IPS DF 4.7 (cell line): ENCODE results near the gene TNFSF13B.
"Not testable (repeated sequence)": the region's sequence is repeated elsewhere in the genome, so short reads cannot be mapped to it uniquely, and the experiment has no call there.

Experiments used
- DNase-seq: peaks from one replicate; pipeline ENCODE4 v3.0.0-alpha.2; 2013; ENCODE audit warnings: low spot score; ENCODE audit errors: extremely low read depth

TNFSF13B gene, protein sequence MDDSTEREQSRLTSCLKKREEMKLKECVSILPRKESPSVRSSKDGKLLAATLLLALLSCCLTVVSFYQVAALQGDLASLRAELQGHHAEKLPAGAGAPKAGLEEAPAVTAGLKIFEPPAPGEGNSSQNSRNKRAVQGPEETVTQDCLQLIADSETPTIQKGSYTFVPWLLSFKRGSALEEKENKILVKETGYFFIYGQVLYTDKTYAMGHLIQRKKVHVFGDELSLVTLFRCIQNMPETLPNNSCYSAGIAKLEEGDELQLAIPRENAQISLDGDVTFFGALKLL

DNA sequence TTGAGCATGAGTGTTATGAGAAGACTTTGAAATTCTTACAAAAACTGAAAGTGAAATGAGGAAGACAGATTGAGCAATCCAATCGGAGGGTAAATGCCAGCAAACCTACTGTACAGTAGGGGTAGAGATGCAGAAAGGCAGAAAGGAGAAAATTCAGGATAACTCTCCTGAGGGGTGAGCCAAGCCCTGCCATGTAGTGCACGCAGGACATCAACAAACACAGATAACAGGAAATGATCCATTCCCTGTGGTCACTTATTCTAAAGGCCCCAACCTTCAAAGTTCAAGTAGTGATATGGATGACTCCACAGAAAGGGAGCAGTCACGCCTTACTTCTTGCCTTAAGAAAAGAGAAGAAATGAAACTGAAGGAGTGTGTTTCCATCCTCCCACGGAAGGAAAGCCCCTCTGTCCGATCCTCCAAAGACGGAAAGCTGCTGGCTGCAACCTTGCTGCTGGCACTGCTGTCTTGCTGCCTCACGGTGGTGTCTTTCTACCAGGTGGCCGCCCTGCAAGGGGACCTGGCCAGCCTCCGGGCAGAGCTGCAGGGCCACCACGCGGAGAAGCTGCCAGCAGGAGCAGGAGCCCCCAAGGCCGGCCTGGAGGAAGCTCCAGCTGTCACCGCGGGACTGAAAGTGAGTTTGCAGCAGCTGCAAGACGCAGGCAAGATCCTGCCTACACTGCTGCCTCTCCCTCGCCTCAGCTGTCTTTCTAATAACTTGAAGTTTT, at the start of gene TNFSF13B:
Gene TNFSF13B, plus strand, starts transcription at position 118 of the 728 bp plus-strand sequence. Its CDS starts 178 bp downstream, at position 296.
- no peak for DNase-seq

DNA sequence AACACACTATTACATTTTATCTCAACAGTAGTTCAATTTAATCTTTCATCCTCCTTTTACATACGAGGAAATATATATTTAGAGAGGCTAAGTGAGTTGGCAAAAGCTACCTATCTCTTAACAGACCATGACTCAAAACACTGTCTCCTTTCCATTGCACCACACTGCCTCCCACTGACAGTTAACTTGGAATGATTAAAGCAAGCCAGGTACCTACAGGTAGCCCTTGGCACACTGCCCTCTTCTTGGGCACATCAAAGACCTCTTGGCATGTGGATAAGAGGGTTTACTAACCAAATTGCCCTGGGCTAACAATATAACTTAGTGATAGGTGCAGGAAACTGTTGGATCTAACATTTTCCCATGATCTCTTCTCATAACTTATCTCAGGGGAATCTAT, 49.5 kb upstream of the TNFSF13B start:
- no peak for DNase-seq

DNA sequence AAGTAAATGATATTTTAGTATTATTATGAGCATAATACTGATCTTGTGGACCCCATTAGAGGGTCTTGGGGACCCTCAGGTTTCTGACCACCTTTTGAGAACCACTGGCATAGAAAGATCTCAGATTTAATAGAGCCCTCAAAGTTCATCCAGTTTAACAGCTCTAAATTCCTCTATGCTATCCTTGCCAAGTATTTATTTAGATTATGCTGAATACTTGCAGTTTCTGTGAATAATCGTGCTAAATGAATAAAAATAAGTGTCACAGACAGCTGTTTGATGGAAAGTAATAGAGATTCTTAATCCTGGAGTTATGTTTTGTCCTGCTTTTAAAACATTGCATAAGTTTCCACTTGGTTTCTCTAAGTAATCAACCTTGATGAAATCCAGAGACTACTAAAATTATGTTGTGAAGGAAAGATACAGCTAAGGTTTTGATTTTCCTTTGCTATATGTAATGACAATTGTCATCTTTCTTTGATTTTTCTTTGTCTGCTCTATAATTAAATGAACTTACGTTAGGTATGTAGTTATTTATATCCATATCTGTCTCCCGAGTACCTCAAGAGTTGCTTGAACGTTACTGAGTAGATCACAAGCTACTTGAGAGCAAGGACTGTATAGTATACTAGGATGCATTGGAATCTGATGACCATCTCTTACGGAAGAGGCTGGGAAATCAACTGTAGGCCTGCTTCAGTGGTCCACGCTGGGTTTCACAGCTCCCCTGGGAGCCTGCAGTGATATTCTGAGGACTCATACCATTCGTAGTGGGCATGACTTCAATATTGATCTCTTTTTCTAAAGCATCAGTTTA, 45.6 kb upstream of the TNFSF13B start:
- no peak for DNase-seq

DNA sequence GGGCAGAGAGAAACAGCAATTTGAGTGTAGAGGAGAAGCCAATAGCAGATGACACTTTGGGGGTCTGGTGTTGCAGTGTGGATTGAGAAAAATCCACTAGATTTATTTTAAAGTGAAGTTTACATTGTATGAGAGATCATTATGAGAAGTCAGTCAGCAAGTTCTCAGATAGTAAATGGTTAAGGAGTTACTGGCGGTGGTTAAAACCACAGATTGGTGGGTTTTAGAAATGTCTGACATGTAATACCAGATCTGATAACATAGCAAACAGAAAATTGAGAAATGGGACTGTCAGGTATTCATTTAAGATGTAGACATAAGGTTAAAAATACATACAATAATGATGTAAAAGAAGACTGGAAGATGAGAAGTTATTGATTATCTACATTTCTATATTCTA, 44.1 kb upstream of the TNFSF13B start:
- no peak for DNase-seq

DNA sequence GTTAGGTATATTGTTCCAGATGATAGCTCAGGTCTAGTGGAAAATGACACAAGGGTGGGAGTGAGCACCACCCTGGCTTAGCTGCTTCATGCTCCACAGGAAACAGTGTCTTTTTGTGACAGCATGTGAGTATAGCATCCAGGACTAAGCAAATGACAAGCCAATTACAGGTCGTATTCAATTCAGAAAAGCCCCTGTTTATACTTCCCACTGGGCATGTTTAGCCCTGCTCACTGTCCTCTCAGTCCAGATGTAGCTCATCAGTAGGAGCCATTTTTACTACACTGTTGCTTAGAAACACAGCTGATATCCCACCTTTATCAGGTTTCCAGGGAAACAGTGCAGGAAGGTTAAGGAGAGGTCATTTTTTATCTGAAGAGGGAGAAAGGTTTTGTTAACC, 43.3 kb upstream of the TNFSF13B start:
- DNase-seq = no peak

DNA sequence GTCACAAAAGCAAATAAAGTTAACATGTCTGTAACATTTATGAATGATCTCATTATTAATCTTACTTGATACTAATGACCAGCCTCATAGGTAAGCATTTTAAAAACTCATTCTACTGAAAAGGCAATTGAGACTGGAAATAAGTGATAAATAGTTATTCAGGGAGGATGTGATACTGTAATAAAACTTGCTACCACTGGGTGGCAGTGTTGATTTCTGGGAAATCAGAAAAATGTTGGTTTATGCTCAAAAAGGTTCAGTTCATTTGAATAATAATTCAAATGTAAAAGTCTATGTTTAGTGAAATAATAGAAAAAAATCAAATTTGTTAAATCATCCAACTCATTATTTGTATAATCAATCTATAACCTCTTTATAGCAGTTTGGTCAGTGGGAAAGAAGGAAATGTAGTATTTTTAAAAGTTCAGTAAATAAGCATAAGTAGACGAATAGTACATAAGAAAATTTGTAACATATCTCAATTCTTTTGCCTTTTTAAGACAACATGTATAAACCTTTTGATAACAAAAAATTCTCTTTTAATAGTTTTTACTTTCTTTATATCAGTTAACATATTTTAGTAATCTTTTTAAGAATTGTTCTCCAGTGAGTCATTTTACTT, 41.8 kb upstream of the TNFSF13B start:
- DNase-seq = no peak

DNA sequence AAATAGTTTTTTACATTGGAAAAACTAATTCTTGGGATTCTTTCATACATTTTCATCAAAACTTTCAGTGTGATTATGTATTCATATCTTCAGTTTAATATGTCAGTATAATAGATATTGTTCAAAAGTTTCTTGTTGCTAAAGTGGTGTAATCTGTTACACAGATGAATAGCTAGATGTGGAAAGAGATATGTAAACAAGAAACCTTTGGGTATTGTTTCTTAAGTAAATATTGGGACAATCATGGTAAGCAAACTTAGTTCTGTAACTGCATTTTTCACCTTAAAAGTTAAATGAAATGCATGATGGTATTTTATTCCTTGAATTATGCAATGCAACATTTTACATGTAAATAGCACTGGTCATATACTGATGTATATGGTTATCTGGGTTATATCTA, 39.1 kb upstream of the TNFSF13B start:
- no peak for DNase-seq

DNA sequence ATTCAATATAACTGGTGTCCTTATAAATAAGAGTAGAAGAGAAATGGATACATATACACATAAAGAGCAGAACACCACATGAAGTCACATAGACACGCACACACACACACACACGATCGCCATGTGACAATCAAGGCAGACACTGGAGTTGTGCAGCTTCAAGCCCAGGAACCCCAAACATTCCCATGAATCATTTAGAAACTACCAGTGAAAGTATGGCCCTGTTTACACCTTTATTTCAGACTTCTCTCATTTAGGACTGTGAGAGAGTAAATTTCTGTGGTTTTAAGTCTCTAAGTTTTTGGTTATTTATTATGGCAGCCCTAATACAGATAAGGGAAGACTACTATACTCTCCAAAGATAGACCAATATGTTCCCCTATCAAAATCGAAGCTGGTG, 20.4 kb upstream of the TNFSF13B start:
- no peak for DNase-seq

DNA sequence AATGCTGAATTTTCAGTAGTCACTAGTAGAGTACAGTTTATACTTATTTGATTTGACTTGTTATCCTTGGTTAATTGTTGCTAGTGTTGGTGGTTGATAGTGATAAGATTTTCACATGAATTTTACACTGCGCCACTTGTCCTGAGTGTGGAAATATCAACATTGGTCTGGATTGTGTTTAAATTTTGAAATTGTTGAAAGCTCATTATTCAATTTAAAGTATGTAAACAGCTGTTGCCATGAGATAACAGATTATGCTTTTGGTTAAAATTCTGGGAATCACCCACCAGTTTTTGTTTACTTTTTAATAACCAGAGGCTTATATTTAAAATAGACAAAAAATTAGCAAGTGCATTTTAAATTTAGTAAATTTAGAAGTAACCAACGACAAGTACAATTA, 12.3 kb upstream of the TNFSF13B start:
- no peak for DNase-seq

DNA sequence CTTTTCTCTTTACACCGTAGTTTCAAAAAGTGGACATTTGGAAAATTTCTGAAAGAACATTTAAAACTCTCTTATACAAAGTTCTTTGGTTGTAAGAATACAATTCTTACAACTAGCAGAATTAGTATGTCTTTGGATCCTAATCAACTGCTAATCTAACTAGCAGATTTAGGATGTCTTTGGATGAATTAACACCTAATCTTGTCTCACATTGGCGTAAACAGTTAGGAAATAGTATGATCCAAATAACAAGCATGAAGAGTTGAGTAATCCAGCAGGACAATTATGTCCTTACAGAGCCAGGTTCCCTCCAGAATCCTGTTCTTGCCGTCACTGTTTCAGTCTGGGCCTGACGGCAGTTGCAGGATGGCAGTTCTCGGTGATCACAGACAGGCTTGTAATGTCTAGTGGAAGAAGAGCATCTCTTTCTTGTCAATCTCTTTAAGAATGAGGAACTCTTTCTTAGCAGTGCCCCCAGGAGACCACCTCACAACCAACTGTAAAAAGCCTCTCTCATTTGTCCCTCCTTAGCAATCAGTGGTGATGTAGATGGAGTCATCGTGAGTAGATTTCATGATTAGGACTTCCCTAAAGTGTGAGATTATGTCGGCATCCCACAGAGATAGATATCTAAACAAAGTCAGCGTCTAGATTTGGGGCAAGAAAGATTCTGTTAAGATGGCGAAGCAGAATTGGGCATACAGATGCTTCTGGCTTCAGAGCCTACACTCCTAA, 5.7 kb upstream of the TNFSF13B start:
- no peak for DNase-seq

DNA sequence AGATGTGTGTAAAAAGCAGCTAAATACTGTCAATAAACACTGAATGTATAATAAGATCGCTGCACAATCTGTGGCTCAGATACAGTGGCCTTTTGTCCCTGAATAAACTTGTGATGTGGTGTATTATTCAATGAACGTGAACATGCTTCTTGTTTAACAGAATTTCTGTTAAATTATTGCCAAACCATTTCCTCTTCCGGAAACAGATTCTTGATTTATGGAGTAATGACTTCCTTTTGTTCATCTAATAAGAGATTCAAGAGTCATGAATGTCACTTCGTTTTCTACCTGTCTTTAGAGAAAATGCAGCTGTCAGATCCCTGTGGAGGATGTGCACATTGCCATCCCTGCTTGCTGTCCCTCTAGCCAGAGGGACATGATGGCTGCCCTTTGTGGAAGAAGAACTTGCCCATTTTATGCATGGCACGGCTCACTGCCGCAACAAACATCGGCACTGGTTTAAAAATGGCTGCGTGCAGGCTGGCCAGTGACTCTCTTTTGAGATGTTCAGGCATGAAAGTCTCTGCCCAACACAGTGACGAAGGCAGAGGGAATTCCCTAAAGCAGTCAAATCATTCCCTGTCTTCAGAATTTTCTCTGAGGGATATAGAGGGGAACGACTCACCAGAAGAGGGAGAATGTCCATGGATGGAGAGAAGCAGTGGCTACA, 3.1 kb upstream of the TNFSF13B start:
- no peak for DNase-seq

DNA sequence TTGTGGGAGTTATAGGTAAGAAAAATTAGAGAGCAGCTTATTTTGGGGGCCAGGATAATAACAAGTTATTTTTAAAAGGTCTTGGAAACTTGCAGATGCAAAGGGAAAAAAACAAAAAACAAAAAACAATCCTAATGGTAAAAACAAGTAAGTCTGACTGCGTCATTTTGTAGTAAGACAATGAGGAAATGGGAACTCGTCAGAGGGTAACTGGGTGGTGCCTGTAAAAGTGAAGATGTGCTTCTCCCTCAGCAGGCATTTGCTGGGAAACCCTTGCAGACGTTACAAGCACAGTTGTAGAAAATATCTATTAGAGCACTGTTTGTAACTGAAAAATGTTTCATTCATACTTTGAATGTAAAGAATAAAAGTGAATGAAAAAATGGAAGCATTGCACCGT, 2.2 kb upstream of the TNFSF13B start:
- DNase-seq = no peak

DNA sequence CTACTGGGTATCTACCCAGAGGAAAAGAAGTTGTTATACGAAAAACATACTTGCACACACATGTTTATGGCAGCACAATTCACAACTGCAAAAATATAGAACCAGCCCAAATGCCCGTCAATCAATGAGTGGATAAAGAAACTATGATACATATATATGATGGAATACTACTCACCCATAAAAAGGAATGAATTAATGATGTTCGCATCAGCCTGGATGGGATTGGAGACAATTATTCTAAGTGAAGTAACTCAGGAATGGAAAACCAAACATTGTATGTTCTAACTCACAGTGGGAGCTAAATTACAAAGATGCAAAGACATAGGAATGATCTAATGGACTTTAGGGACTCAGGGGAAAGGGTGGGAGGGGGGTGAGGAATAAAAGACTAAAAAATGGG, 1.7 kb upstream of the TNFSF13B start:
- not testable (repeated sequence) for DNase-seq

DNA sequence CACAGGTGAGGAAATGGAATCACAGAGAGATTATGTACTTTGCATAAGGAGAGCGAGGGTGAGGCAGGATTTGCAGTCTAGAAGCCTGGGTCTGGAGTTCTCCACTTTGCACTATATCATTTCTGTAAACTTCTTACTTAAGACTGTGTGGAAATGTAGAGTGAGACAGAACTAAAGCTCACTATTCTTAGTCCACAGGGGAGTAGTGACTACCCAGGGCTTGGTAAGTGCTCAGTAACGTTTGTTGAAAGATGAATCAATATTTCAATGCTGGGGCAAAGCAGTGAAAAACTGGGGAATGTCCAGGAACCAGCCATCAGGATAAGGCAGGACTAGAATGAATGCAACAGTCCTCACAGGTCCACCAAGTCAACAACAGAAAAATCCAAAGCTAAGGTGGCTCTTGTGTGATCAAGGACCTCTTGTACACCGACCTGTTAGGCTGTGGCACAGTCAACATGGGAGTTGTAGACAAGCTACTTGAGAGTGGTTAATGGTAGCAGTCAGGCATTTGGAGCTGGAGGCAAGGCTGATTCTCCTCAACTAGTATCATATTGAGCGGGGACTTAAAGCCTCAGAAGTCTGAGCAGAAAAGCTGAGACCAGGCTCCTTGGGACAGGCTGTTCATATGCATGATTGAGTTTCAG, 929 bp upstream of the TNFSF13B start:
- DNase-seq = no peak

DNA sequence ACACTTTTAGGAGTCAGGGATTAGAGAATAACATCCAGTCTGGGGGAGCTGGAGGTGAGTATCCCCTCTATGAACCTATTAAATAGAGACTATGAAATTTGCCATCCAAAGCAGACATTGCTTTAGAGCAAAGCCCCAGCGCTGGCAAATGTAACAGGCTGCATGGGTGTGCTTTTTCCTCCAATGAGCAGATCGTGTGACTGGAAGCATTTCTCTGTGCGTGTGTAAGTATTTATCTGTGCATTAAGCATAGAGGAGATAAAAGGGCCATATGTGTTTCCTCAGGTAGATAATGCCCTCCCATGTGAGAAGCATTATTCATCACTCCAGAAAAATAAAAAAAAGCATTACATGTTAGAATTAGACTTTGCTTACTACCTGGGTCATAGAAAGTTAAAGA, 924 bp downstream of the TNFSF13B start:
- no peak for DNase-seq

DNA sequence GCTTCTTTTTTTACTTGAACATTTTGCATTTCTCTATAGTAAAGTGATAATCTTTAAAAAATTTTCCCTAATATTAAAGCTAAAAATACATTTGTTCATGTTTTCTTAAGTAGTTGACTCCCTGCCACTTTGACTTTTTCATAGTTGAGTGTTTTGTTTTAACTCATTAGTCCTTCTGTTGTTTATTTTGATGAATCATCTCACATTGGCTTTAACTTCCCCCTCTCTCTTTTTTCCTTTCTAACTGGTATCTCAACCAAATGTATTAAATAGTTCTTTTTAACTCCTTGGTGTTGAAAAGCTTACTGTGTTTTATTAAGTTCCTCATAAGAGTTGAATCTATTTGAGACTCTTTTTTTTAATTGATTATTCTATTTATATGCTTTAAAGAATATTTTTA, 2.8 kb downstream of the TNFSF13B start:
- no peak for DNase-seq

DNA sequence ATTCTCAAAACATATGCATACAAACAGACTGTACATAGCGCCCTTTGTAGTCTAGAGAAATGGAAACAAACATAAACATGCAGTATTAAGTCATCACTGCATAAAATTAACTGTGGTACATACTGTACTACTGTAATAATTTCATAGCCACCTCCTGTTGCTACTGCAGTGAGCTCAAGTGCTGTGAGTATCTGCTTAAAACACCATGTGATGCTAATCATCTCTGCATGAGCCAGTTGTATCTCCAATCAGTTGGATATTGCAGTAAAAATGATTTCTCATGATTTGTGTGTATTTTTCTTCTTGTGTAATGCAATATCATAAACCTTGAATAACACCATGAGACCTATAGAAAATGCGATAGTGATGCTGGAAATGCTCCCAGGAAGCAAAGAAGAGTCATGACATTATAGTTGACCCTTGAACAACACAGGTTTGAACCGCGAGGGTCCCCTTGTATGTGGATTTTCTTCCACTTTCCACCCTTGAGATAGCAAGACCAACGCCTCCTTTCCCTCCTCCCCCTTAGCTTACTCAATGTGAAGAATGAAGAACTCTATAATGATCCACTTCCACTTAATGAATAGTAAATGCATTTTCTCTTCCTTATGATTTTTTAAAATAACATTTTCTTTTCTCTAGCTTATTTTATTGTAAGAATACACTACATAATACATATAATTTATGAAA, 4.1 kb downstream of the TNFSF13B start:
- DNase-seq = no peak

DNA sequence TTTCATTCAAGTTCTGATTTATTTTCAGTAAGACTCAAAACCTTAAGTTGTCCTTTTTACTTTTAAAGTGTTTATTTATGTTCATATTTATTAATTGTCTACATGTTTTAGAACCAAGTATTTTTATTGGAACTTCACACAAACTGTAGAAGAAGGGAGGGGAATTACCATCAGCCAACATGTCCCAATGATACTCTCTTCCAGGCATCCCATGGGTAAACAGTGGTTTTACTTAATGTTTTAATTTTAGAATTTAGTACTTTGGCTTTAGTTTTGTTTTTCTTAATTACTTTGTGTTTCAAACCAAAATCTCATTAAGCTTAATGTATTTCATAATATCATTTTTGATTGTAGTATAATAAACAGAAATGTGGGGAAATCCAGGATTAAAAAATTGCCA, 5.2 kb downstream of the TNFSF13B start:
- DNase-seq = no peak

DNA sequence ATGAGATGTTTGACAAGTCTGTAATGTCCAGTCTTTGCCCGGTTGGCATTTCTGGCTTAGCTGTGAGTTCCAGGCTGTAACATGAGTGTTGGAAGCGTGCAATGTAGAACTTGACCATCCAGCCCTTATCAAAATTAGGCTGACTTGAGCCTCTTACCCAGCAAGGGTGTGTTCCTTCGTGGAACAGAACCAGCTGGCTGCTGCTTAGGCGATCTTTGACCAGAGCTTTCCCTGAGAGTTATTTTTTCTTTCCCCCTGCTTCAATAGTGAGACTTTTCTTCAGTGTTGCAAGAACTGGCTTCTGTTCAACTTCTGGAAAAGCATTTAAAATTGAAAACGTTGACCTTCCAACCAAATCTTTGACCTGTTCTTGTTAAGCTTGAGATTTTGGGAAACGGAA, 6.5 kb downstream of the TNFSF13B start:
- no peak for DNase-seq
